Mucosa of descending colon (tissue), 3 donors: ENCODE results near the gene KCNAB2. TPM values are rescaled to one million over a fixed set of nuclear protein-coding genes. Genes with fewer than 3 reads are reported as not detected.

Source experiments
- ATAC-seq: fragments of 200-7000 bp; cut with Tn5 transposase; one replicate; pipeline ENCODE4 v1.9.1; 2020; ENCODE audit warnings: mild to moderate bottlenecking, moderate library complexity
- DNase-seq, 3 donors: peaks; one replicate each; pipeline ENCODE4 v3.0.0-alpha.2; 2020
- H3K36me3 ChIP-seq: fragments of 200-600 bp; one replicate; pipeline ENCODE4 v1.8.0; 2021; ENCODE audit warnings: low read depth, mild to moderate bottlenecking
- H3K4me1 ChIP-seq: fragments of 200-600 bp; one replicate; pipeline ENCODE4 v1.8.0; 2021; ENCODE audit warnings: low read depth, mild to moderate bottlenecking
- H3K4me3 ChIP-seq: fragments of 200-600 bp; one replicate; pipeline ENCODE4 v1.8.0; 2021; ENCODE audit warnings: mild to moderate bottlenecking
- H3K9me3 ChIP-seq: fragments of 200-600 bp; one replicate; pipeline ENCODE4 v1.8.0; 2021; ENCODE audit warnings: mild to moderate bottlenecking
- intact Hi-C, 2 donors: fragments of 100-400 bp; cut with DNase I in 1 of 2; cut with micrococcal nuclease in 1 of 2; formaldehyde crosslinking; loops; one replicate each; pipeline versions ENCODE4 v1.11.0 to v1.11.1; 2022; cut with DNase I, micrococcal nuclease
- total RNA-seq, 3 donors: library from RNA; stranded (reverse); fragmentation: NEBNext Ultra II Directional in 2 of 3; extraction: Animal tissue kit (Norgen Biotek cat#: 25700) in 2 of 3; gene quantifications; one replicate each; pipeline versions ENCODE4 v1.2.1 to v1.2.4, GENCODE V29; 2021 to 2023
- TF ChIP-seq, protein P1 (sequence below): fragments of 200-600 bp; IDR thresholded peaks from one replicate; pipeline ENCODE4 v1.8.0; 2022; ENCODE audit warnings: antibody characterized with exemption, mild to moderate bottlenecking
- donor health status: DM: no; HTN: no; CAD: no; lungs with moderate emphysema.
- donor health status: DM: no; HTN: no; CAD: no.
- donor health status: DM: no; HTN: yes; CAD: no.

KCNAB2 gene
- total RNA-seq, 3 donors from 2014 or later = 6.9 to 15.7 (median 11.8) TPM

DNA sequence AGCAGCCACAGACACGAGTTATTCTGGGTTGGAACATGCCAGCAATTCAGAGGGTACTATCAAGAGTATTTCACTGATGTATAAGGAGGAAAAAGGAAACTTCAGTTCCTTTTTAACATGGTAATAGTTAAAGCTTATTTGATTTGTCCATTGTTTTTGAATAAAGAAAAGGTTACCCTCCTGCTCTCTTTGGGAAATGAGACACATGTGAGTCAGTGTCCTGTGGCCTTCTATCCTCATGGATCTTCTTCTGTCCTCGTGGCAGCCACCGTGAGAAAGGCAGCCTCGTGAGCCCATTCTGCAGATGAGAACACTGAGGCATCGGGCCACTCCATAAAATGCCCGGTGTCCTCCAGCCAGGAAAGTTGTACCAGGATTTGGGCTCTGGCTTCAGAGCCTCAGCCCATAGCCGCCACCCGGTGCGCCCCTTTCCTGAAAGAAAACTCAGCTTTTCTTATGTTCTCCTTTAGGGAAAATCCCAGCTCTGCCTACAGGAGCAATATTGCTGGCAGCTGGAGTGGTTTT is 24.8 kb downstream of the KCNAB2 start:
- ATAC-seq = no peak
- TF ChIP-seq, protein P1, sequence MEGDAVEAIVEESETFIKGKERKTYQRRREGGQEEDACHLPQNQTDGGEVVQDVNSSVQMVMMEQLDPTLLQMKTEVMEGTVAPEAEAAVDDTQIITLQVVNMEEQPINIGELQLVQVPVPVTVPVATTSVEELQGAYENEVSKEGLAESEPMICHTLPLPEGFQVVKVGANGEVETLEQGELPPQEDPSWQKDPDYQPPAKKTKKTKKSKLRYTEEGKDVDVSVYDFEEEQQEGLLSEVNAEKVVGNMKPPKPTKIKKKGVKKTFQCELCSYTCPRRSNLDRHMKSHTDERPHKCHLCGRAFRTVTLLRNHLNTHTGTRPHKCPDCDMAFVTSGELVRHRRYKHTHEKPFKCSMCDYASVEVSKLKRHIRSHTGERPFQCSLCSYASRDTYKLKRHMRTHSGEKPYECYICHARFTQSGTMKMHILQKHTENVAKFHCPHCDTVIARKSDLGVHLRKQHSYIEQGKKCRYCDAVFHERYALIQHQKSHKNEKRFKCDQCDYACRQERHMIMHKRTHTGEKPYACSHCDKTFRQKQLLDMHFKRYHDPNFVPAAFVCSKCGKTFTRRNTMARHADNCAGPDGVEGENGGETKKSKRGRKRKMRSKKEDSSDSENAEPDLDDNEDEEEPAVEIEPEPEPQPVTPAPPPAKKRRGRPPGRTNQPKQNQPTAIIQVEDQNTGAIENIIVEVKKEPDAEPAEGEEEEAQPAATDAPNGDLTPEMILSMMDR = no peak
- H3K9me3 ChIP-seq = no peaks in the 10 kb centered on the region
- intact Hi-C loops = no loop called here
- no peaks in the 10 kb centered on the region for H3K36me3 ChIP-seq
- no peak overlapping the region for H3K4me3 ChIP-seq
- DNase-seq = no peak
- H3K4me1 ChIP-seq = no peaks in the 10 kb centered on the region

DNA sequence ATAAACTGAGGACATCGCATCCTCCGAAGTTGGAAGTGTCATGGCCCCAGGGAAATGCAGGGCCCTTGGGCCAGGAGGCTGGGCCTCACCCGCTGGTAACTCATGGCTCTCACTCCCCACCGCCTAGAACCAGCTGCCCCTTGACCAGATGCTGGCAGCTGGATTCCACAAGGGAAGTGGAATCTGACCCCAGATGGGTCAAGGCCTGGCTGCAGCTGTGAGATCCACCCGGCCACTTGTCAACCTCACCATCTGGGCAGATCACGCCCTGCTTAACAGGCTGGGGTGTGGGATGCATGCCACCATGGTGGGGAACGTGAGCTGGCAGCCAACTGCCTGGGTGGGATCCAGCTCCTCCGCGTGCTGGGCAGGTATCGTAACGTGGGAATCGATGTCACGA is 25.5 kb downstream of the KCNAB2 start:
- Histone ChIP-seq H3K36me3 (no peaks in the 10 kb centered on the region), H3K4me1 (no peaks in the 10 kb centered on the region), H3K4me3 (no peak overlapping the region), H3K9me3 (no peaks in the 10 kb centered on the region)
- no peak for ATAC-seq
- DNase-seq = peak in 1 of 3 donors; percentile 39
- intact Hi-C loops = no loop called here
- TF ChIP-seq, protein P1 = no peak

DNA sequence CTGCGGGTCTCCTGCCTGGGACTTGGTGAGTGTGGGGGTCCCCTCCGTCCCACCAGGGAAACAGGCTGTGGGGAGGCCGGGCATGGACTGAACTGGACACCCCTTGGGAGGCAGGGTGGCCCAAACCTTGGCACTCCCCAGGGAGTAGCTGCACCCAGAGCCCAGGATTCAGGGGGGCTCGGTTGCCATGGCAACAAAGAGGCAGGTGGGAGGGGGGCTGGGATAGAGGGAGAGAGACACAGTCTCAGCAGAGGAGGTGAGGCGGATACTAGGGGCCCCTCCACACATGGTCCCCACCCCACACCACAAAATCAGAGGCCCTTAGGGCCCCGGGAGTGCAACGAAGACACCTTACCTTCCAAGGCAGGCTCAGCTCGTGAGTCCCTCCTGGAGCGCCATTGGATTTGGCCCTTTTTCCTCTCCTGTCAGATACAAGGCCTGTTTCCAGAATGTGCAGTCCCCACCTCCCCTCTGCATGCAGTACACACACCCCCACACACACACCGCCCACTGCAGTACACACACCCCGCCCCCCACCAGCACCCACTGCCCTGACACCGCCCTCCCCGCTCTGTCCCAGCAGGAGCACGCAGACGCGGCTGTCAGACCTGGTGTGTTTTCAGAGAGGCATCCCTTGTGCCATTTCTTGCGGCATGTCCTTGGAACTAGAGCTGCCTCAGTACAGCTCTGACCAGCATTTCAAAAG is 27.2 kb downstream of the KCNAB2 start:
- TF ChIP-seq, protein P1 = no peak
- ATAC-seq (no peak), DNase-seq (peak in 1 of 3 donors; percentile 40)
- no peaks in the 10 kb centered on the region for H3K9me3 ChIP-seq
- intact Hi-C loops = no loop called here
- no peaks in the 10 kb centered on the region for H3K36me3 ChIP-seq
- H3K4me3 ChIP-seq = no peak overlapping the region
- H3K4me1 ChIP-seq = no peaks in the 10 kb centered on the region

DNA sequence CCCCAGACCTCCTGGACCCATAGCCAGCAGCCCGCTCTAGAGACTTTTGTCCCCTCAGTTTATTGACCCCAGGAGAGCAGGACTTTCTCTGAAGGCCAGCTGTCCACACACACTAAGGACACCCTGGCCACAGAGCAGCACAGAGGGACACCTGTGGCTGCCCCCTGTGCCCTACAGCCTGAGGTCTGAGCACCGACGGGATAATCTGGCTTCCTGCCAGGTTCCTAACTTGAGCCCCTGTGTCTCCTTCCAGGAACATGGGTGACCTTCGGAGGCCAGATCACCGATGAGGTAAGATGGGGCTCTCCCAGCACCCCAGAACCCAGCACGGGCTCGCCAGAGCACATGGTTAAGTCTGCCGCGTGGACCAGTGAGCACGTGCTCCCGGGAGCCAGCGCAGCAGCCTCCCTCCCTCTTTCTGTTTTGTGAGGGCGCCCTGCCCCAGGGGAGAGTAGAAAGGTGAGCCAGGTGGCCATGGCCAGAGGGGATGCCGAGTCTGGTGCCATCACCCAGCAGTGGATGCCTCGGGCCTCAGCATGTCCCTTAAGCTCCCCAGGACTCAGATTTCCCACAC is 27.9 kb downstream of the KCNAB2 start:
- Histone ChIP-seq H3K4me1 (no peaks in the 10 kb centered on the region), H3K4me3 (no peak overlapping the region), H3K36me3 (no peaks in the 10 kb centered on the region), H3K9me3 (no peaks in the 10 kb centered on the region)
- ATAC-seq = no peak
- TF ChIP-seq, protein P1 = no peak
- intact Hi-C loops = no loop called here
- DNase-seq = no peak

DNA sequence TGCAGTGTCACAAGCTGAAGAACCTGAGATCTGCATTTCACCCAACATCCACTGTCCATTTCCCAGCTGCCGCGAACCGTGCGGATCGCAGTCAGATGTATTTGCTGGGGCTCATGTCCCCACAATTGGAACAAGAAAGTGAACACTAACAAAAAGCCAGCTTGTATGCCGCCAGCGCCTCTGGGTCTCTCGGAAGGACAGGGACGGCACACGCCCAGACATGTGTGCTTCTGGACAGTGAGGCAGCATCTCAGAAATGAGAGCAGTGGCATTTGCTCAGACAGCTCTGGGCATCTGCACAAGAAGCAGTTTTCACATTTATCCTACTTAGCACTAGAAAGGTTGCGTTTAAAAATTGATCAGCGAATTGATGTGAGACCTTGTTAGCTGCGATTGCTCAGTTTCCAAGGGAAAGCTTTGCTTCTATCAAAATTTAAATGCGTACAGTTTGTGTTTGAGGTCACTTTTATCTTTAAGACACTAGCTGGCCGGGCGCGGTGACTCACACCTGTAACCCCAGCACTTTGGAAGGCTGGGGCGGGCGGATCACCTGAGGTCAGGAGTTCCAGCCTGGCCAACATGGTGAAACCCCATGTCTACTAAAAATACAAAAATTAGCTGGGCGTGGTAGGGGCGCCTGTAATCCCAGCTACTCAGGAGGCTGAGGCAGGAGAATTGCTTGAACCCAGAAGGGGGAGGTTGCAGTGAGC is 28.7 kb downstream of the KCNAB2 start:
- Histone ChIP-seq H3K9me3 (no peaks in the 10 kb centered on the region), H3K4me3 (no peak overlapping the region), H3K4me1 (no peaks in the 10 kb centered on the region), H3K36me3 (no peaks in the 10 kb centered on the region)
- DNase-seq = no peak
- ATAC-seq = no peak
- intact Hi-C loops = no loop called here
- TF ChIP-seq, protein P1 = no peak
